BE2C (cell line): ENCODE measurements around the gene FERMT2.

Experiments used
- DNase-seq: peaks from one replicate; pipeline ENCODE4 v3.0.0-alpha.2; 2020
- H3K27me3 ChIP-seq: fragments of 250-450 bp; sonication (Bioruptor Pico); 2 replicates; pipeline ENCODE4 v1.5.1; 2020; ENCODE audit warnings: mild to moderate bottlenecking
- H3K36me3 ChIP-seq: fragments of 250-450 bp; sonication (Bioruptor Pico); 2 replicates; pipeline ENCODE4 v1.5.1; 2020; ENCODE audit warnings: mild to moderate bottlenecking
- H3K4me1 ChIP-seq: fragments of 250-450 bp; sonication (Bioruptor Pico); 2 replicates; pipeline ENCODE4 v1.5.1; 2020
- H3K4me3 ChIP-seq: 2 replicates; pipeline ENCODE4 v1.5.1; 2011; ENCODE audit warnings: low read depth, low read length
- H3K9me3 ChIP-seq: fragments of 250-450 bp; sonication (Bioruptor Pico); 2 replicates; pipeline ENCODE4 v1.5.1; 2020
- TF ChIP-seq, protein P1 (sequence below): IDR thresholded peaks from 2 replicates; pipeline ENCODE4 v1.5.1; 2012; ENCODE audit warnings: mild to moderate bottlenecking, low read depth, low read length

FERMT2 gene

DNA sequence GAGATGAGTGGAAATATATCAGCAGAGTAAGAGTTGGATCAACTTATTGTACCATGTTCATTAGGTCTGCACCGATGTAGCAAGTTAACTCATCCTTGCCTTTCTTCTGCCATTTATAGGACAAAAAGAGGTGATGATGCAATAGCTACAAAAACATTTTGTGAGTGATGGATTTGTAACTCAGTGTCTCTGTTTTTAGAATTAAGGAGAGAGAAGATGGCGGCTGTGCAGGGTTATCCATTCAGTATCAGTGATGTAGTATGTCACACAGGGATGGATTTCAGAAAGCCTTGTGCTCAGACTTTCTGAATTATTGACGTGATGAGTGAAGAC, 97.4 kb downstream of the FERMT2 start:
- TF ChIP-seq, protein P1, sequence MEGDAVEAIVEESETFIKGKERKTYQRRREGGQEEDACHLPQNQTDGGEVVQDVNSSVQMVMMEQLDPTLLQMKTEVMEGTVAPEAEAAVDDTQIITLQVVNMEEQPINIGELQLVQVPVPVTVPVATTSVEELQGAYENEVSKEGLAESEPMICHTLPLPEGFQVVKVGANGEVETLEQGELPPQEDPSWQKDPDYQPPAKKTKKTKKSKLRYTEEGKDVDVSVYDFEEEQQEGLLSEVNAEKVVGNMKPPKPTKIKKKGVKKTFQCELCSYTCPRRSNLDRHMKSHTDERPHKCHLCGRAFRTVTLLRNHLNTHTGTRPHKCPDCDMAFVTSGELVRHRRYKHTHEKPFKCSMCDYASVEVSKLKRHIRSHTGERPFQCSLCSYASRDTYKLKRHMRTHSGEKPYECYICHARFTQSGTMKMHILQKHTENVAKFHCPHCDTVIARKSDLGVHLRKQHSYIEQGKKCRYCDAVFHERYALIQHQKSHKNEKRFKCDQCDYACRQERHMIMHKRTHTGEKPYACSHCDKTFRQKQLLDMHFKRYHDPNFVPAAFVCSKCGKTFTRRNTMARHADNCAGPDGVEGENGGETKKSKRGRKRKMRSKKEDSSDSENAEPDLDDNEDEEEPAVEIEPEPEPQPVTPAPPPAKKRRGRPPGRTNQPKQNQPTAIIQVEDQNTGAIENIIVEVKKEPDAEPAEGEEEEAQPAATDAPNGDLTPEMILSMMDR, result no peak
- Histone ChIP-seq H3K4me1 (peaks cover 14% of the 10 kb centered on the region), H3K4me3 (peak overlapping the region; percentile 17), H3K9me3 (no peaks in the 10 kb centered on the region), H3K36me3 (peaks cover 20% of the 10 kb centered on the region), H3K27me3 (no peaks in the 10 kb centered on the region)
- peak; percentile 17 for DNase-seq

DNA sequence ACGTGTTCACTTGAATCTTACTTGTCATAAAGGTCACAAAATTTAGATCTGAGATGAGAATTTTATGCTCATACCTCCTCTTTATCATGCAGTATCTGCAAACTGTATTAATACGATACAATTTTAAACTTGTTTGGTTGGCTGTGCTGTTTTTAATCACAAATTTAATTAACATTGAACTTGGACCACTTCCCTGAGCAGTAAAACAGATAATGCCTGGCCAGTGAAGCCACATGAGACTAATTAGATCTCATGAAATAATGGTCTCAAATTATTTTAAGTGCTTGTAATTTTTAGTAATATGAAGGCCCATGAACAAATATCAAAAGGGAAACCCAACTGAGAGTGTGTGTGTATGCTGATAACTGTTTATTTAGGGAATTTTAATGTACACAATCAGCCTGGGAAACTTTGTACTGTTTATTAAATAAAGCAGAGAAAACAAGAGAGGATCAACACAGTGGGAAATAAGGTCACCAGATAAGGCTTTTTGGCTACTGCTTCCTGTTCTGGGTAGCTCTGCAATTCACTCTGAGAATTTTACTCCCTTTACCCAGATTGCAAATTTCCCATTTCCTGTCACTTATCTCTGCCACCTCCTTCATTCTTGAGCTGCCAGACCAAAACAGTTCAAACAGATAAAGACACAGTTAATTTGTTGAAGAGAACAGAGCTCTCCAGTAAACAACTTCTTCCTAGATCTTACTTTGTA, 97.9 kb downstream of the FERMT2 start:
- peak; percentile 51 for DNase-seq

DNA sequence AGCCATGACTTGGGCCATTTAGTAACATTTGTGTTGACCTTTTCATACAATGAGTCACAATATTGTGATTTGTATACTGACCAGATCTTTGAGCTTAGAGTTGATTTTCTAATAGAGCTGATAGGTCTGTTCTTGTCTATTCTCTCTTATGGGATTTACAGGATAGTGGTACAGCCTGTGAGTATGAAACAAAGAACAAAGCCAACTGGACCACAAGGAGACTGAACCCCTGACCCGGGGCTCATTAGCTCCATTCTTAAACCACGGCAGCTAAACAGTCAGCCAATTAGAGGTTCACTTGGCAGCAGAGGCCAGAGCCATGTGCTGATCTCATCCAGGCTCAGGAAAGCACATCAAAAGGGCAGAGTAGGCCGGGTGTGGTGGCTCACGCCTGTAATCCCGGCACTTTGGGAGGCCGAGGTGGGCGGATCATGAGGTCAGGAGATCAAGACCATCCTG, 100.4 kb downstream of the FERMT2 start:
- Histone ChIP-seq H3K4me3 (no peak overlapping the region), H3K36me3 (no peaks in the 10 kb centered on the region)

More for the DNA sequence above, 97.9 kb downstream of the FERMT2 start:
- H3K4me1 ChIP-seq, result peaks cover 14% of the 10 kb centered on the region
- H3K9me3 ChIP-seq, result no peaks in the 10 kb centered on the region
- TF ChIP-seq, protein P1, result no peak
- no peaks in the 10 kb centered on the region for H3K27me3 ChIP-seq
- peaks cover 14% of the 10 kb centered on the region for H3K36me3 ChIP-seq
- peak overlapping the region; percentile 12 for H3K4me3 ChIP-seq

DNA sequence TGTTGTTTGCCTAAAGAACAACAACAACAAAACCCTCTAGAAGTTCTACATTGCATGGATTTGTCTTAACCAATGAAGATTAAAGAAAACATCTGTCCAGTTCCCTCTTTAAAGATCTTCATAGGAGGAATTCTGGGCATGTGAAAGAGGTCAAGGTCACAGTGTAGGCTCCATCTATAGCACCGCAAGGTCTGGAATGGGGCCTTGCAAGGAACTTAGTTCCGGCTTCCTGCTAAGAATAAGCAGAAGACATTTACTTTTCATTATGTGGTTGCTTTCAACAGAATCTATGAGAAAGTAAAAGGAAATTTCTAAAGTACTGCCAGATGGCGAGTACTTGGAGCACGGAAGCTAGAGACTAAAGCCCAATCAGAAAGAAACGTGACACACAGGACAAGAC, 102.2 kb downstream of the FERMT2 start:
- DNase-seq, result no peak
- Histone ChIP-seq H3K4me1 (peaks cover 20% of the 10 kb centered on the region), H3K9me3 (no peaks in the 10 kb centered on the region), H3K27me3 (no peaks in the 10 kb centered on the region), H3K36me3 (no peaks in the 10 kb centered on the region), H3K4me3 (no peak overlapping the region)
- TF ChIP-seq, protein P1, result no peak

More for the DNA sequence above, 100.4 kb downstream of the FERMT2 start:
- Histone ChIP-seq H3K9me3 (no peaks in the 10 kb centered on the region), H3K4me1 (peaks cover 10% of the 10 kb centered on the region), H3K27me3 (no peaks in the 10 kb centered on the region)
- TF ChIP-seq, protein P1, result no peak
- no peak for DNase-seq

DNA sequence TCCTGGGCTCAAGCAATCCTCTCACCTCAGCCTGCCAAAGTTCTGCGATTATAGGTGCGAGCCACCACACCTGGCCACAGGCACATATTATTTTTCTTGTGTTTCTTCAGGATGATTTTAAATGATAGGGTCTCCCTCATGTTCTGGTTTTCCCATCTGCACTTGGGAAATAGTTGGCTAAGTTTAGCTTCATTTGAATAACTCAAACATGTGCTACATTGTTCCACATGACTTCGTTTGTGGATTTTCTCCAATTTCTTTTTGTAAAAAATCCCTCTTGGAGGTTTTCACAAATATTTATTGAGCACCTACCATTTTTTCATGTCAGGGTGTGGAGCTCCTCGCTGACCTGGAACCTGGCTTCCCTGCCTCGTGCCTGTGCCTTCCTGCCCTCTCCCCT, 104.3 kb downstream of the FERMT2 start:
- H3K36me3 ChIP-seq, result no peaks in the 10 kb centered on the region
- no peaks in the 10 kb centered on the region for H3K9me3 ChIP-seq
- TF ChIP-seq, protein P1, result no peak
- no peak overlapping the region for H3K4me3 ChIP-seq
- no peak for DNase-seq
- no peaks in the 10 kb centered on the region for H3K27me3 ChIP-seq
- peaks cover 11% of the 10 kb centered on the region for H3K4me1 ChIP-seq

DNA sequence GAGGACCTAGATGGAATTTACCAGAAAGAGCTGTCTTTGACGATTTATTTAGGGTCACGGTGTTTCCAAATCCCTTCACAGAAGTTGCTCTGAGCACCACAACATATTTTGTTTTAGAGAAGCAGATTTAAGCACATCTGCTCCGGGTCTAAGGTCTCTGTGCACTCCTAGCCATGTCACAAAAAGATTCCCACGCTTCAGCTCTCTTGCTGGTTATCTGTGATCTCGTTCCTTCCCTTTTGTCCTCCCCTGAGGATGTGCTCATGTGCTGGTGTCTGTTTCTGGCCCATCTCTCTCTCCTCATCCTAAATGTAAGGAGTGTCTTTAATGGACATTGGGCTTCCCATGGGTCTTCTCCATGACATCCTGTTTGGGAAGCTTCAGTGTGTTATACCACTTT, 105.8 kb downstream of the FERMT2 start:
- Histone ChIP-seq H3K4me1 (peaks cover 19% of the 10 kb centered on the region), H3K9me3 (no peaks in the 10 kb centered on the region), H3K36me3 (no peaks in the 10 kb centered on the region), H3K27me3 (no peaks in the 10 kb centered on the region), H3K4me3 (no peak overlapping the region)
- TF ChIP-seq, protein P1, result no peak
- peak; percentile 32 for DNase-seq
